Breast epithelium (tissue), 3 donors: ENCODE results near the gene LYST.

ENCODE experiments used
- POLR2AphosphoS5 ChIP-seq, 3 donors: sonication (generic); formaldehyde crosslinking; IDR thresholded peaks; one replicate each; pipeline ENCODE4 v1.6.1; 2017; ENCODE audit warnings: antibody characterized with exemption in 3 of 3
- TF ChIP-seq, protein P1 (sequence below), 3 donors: fragments of 450-650 bp; IDR thresholded peaks; one replicate each; pipeline ENCODE4 v1.5.1; 2016 to 2017; ENCODE audit warnings: antibody characterized with exemption in 3 of 3, mild to moderate bottlenecking in 3 of 3, moderate library complexity in 3 of 3

GRCh38 chr1:235697508-235697907 lies 169.2 kb downstream of the LYST start:
- TF ChIP-seq, protein P1, sequence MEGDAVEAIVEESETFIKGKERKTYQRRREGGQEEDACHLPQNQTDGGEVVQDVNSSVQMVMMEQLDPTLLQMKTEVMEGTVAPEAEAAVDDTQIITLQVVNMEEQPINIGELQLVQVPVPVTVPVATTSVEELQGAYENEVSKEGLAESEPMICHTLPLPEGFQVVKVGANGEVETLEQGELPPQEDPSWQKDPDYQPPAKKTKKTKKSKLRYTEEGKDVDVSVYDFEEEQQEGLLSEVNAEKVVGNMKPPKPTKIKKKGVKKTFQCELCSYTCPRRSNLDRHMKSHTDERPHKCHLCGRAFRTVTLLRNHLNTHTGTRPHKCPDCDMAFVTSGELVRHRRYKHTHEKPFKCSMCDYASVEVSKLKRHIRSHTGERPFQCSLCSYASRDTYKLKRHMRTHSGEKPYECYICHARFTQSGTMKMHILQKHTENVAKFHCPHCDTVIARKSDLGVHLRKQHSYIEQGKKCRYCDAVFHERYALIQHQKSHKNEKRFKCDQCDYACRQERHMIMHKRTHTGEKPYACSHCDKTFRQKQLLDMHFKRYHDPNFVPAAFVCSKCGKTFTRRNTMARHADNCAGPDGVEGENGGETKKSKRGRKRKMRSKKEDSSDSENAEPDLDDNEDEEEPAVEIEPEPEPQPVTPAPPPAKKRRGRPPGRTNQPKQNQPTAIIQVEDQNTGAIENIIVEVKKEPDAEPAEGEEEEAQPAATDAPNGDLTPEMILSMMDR (IDR thresholded peaks at IDR 0.05): no peak
- TF ChIP-seq POLR2AphosphoS5 (IDR thresholded peaks at IDR 0.05): no peak
